Measurements from ENCODE around the gene ATAD2B.
A peak's percentile ranks its signal among the peaks of the same experiment; 100 is the strongest.
"Not testable (repeated sequence)": the region's sequence is repeated elsewhere in the genome, so short reads cannot be mapped to it uniquely, and the experiment has no call there.

Gene ATAD2B

DNA sequence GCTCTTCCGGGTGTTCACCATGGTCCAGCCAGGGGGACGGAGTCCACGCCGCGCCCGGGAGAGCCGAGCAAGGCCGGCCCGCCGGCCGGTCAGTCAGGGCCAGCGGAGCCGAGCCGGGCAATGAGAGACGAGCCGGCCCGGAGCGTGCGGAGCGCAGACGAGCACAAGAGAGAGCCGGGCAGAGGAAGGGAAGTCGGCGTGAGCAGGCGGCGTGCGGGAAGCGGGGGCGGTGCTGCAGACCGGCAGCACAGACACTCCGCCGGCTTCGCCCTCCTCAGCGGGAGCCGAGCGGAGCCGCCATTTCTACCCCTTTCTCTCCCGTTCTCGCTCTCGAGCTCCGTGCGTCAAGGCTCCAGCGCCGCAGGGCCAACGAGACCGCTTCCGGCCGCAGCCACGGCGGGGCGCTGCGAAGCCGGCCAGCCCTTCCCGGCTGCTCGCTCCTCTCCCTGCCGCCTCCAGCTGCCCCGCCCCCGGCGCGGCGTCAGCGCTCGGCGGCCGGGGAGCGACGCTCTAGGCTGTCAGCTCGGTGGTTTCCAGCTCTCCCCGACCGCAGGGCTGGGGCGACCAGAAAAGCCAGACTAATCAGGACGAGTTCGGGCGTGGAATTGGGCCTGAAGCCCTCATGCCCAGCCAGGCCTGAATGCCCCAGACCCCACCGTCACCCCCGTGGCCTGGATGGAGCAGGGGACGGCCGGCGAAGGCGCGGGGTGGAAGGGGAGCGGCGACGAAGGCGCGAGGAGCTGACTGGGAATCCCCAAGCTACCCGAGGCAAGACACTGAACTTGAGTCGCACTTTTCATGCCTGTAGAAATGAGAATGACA lies at the start of gene ATAD2B:
Gene ATAD2B, minus strand, starts transcription at position 374 of the 822 bp plus-strand sequence. Its CDS starts 353 bp downstream, at position 21.
- peak; percentile 99 for DNase-seq (ENCODE audit: low spot score)
- FAIRE-seq, result peak; percentile 87

DNA sequence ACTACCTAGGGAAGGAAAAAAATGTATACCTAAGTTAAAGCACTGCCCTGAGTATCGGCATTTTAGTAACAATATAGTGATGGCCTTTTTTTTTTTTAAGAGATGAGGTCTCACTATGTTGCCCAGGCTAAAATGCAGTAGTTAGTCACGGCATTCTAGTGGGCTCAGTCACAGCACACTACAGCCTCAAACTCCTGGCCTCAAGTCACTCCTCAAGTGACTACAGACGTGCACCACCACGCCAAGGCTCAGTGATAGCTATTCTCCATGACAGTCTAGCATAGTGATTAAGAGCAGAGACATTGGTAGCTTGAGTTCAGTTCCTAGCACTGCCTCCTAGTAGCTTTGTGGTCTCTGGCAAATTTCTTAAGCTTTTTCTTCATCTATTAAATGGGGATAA lies 40.9 kb upstream of the ATAD2B start:
- no peak for DNase-seq (ENCODE audit: low spot score)
- no peak for FAIRE-seq

DNA sequence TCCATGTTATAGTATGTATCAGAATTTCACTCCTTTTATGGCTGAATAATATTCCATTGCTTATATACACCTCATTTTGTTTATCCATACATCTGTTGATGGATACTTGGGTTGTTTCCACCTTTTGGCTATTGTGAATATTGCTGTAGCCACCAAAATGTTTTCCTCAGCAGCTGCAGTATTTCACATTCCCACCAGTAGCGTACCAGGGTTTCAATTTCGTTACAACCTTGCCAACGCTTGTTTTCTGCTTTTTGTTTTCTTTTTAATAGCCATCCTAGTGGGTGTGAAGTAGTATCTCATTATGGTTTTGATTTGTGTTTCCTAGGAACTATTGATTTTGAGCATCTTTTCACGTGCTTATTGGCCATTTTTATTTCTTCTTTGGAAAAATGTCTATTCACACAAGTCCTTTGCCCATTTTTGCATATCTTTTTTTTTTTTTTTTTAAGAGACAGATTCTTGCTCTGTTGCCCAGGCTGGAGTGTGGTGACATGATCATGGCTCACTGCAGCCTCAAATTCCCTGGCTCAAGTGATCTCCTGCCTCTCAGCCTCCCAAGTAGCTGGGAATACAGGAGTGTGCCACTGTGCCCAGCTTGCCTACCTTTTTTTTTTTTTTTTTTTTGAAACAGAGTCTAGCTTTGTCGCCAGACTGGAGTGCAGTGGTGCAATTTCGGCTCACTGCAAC lies 27.5 kb upstream of the ATAD2B start:
- no peak for FAIRE-seq
- DNase-seq (ENCODE audit: low spot score), result no peak

DNA sequence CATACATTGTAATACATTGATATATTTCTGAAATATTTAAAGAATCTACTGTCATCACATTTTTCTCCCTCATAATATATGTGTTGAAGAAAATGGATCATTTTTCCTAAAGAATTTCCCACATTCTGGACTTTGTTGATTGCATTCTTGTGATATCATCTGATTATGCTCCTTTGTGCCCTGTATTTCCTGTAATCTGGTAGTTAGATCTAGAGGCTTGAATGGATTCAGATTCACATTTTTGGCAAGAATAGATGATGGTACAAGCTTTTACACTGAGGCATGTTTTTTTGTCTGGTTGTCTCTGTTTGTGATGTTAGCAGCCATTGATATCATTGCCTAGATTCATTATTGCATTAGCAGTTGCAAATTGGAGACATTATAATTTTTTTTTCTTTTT lies 26.7 kb upstream of the ATAD2B start:
- DNase-seq (ENCODE audit: low spot score) (no peak), FAIRE-seq (no peak)

DNA sequence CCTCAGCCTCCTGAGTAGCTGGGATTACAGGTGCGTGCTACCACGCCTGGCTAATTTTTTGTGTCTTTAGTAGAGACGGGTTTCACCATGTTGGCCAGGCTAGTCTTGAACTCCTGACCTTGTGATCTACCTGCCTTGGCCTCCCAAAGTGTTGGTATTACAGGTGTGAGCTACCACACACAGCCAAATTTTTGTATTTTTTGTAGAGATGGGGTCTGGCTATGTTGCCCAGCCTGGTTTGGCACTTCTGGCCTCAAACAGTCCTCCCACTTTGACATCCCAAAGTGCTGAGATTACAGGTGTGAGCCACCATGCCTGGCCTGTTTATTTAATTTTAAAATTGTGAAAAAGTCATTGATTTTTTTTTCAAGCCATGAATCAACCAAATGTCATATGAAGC lies 25.6 kb upstream of the ATAD2B start:
- not testable (repeated sequence) for FAIRE-seq; DNase-seq (ENCODE audit: low spot score)

DNA sequence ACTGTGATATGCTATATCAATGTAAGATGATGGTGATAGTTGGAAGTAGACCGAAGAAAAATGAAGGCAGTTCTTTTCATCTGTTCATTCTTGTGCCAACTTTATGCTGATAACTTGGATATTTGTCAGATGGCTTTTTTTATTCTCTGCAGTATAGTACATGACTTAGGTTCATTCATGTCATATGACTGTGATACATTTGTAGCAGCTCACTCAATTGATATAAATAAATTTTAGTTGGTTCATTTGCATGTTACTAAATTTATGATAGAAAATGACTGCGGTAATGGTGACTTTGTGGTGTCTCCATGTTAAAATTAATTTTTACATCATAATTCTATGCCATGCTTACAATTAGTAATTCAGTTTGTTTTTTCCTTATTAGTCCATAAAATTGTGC lies 20.4 kb upstream of the ATAD2B start:
- DNase-seq (ENCODE audit: low spot score), result no peak
- FAIRE-seq, result no peak

DNA sequence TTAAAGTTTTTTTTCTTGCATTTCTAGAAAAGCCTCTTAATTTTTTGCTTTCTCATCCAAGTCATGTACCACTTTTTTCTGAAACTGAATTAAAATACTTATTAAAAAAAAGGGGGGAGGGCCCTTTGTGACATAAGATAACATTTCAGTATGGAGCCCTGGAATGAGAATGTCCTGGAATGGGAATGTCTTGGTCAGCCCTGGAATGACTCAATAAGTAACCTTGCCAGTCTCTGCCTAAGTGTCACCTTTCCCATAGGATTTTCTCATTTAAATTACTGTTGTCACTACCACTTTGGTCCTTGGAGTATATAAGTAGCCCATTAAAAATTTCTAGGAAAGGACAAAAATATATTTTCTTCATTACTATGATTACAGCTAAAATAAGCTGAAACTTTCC lies 18.1 kb upstream of the ATAD2B start:
- no peak for FAIRE-seq
- no peak for DNase-seq (ENCODE audit: low spot score)

DNA sequence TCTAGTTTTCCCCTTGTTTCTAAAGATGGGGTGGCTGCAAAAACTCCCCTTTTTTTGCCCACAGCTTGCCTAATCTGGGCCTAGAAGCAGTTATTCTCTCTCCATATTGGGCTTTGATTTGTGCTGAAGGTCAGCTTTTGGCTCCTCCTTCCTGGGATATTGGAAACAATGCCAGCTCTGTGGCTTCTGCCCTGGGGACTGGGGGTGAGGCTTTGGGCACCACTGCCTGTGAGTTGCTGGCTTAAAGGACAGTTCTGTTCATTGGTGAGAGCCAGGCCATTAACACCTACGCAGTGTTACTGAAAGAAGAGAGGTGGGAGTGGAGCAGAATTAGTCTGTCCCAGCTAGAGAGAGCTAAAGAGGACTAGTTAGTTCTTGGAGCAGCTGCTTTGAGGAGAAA lies 17.6 kb upstream of the ATAD2B start:
- FAIRE-seq (no peak), DNase-seq (ENCODE audit: low spot score) (no peak)

DNA sequence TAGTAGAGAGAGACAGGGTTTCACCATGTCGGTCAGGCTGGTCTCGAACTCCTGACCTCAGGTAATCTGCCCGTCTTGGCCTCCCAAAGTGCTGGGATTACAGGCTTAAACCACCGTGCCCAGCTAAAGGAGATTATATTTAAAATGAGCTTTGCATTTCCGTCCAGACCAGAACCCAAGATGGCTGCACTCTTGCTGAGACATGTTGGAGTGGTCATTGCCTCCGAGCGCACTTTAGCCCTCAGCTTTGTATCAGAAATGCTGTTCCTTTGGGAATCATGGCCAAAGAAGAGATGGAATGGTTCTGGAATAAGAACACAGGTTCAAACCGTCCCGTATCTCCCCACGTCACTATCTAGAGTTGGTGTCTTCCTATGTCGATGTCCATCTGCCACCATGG lies 16.7 kb upstream of the ATAD2B start:
- DNase-seq (ENCODE audit: low spot score), result no peak
- no peak for FAIRE-seq

DNA sequence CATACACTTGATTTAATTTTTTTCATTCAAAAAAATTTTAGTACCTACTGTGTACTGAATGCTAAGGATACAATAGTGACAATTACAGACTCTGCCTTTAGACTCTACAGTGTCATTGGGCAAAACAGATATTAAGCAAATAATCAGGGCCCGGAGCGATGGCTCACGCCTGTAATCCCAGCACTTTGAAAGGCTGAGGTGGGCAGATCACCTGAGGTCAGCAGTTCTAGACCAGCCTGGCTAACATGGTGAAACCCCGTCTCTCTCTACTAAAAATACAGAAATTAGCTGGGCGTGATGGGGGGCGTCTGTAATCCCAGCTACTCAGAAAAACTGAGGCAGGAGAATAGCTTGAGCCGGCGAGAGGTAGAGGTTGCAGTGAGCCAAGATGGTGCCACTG lies 14.7 kb upstream of the ATAD2B start:
- no peak for DNase-seq (ENCODE audit: low spot score)

DNA sequence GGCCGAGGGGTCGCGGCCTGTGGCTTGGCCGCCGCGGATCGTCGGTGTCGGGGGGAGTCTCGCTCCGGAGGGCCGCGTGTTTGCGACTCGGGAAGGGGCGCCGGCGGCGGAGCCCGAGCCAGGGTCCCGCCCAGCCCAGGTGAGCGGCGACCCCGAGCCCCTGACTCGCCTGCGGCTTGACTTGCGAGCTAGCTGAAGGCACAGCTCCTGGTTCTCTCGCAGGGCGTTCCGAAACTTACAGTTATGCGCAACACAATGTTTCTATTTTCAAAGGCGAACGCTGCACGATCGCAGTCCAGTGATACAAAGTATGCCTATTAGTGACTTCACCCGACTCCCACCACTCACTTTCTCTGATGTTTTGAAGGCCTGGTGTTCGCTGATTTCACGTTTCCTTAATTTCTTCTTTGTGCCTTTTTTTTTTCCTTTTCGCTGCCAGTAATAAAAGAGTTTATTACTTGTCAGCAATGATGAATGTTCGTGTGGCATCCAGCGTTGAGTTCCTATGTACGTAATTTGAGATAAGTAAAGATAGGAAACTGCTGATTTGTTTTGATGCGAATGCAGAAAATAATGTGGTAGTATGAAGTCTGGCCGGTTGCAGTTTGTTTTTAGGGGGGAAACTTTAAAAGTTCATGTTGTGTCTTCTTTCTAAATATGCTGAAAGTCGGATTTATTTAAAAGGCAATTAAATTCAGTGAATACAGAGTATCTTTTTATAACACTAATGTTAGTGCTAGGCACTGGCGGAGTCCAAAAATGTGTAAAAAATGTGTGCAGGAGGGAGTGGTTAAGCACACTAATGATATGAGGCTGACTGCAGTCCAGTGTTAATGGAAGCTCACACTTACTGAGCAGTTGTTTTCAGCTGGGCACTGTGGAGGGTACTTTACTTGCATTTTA lies 14.0 kb upstream of the ATAD2B start:
- peak; percentile 57 for DNase-seq (ENCODE audit: low spot score)
- no peak for FAIRE-seq

More for the DNA sequence above, 14.7 kb upstream of the ATAD2B start:
- FAIRE-seq, result no peak

DNA sequence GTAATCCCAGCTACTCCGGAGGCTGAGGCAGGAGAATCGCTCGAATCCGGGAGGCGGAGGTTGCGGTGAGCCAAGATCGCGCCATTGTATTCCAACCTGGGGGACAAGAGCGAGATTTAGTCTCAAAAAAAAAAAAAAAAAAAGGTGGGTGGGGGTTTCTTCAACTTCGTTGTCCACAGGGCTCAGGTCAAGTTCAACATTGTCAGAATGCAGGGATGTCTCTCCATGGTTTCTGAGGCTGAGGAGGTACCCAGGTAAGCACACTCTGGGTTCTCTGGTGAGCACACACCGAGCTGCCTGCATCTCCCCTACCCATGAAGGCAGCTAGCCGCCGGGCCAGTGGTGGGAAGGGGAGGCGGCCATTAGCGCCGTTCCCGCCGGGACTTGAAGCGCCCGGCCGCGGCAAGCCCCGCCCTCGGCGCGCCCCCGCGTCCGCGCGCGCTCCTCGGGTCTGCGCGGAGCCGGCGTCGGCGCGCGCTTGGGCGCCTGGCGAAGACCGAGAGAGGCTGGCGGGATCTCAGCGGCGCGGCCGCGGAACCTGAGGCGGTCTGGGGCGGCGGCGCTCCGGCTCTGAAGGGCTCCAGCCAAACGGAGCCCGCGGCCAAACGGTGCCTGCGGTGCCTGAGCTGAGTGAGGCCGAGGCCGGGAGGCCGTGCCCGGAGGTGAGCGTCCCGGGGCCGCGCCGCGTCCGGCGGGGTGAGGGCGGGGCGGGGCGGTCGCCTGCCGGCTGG lies 13.2 kb upstream of the ATAD2B start, which contains the start of gene UBXN2A:
Gene UBXN2A, plus strand, starts transcription at position 477 of the 731 bp plus-strand sequence. CDS start 17,852 bp downstream, outside the sequence.
- DNase-seq (ENCODE audit: low spot score) (peak; percentile 96), FAIRE-seq (no peak)

DNA sequence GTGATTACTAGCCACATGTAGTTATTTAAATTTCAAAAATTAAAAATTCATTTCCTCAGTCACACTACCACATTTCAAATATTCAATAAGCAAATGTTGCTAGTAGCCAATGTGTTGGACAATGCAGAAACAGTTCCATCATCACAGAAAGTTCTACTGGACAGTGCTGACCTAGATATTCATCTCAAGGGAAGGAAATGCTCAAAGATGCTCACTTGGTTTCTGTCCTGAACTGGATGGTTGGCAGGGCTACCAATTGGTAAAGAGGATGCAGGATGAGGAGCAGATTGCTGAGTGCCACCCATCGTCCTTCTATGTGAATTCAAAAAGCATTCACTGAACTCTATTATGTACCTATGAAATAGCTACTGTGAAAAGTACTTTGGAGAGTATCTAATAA lies 7.3 kb upstream of the ATAD2B start:
- DNase-seq (ENCODE audit: low spot score) (no peak), FAIRE-seq (peak; percentile 70)

DNA sequence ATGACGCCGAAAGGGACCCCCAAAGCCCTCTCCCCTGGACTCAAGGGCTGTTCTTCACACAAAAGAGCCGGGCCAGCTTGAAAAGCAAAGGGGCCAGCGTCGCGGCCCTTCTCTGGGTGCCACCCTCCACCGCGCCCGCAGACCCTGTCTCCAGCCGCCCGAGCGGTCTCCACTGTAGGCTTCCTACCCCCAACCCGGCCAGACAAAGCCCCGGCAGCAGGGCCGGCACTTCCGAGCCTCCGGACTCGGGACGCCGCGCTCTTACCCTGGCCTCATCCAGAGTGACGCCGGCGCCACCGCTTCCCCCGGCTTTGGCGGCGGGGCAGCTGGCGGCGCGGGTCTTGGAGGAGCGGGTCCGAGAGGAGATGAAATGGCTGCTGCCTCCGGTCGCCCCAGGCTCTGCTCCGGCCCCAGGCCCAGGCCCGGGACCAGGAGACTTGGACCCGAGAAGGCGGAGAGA lies 603 bp downstream of the ATAD2B start:
- DNase-seq (ENCODE audit: low spot score) (peak; percentile 49), FAIRE-seq (no peak)

DNA sequence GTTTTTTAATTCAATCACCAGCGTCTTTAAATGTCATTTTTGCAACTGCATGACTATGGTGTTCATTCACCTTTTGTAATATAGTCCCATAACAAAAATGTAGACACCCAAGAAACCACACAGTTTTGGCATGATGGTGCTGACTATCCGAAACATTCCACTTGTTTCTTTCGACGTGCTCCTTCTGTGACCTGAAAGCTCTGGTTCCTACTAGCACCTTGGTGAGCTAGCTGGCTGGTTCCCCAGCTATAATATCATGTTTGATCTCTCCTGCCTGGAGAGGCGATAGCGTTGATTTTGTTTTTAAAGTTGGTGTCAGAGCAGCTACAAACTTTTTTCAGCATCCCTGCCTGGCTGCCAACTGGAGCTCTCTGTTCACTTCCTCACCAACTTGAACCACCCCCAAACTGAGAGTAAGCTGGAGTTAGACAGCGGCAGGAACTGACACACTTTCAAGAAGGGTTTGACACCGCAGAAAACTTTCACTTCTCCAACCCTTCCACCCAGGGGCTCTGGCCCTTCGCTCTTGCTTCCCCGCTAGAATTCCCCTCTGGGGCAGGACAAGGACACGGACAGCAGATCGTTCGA lies 1.1 kb downstream of the ATAD2B start:
- FAIRE-seq (no peak), DNase-seq (ENCODE audit: low spot score) (peak; percentile 46)

DNA sequence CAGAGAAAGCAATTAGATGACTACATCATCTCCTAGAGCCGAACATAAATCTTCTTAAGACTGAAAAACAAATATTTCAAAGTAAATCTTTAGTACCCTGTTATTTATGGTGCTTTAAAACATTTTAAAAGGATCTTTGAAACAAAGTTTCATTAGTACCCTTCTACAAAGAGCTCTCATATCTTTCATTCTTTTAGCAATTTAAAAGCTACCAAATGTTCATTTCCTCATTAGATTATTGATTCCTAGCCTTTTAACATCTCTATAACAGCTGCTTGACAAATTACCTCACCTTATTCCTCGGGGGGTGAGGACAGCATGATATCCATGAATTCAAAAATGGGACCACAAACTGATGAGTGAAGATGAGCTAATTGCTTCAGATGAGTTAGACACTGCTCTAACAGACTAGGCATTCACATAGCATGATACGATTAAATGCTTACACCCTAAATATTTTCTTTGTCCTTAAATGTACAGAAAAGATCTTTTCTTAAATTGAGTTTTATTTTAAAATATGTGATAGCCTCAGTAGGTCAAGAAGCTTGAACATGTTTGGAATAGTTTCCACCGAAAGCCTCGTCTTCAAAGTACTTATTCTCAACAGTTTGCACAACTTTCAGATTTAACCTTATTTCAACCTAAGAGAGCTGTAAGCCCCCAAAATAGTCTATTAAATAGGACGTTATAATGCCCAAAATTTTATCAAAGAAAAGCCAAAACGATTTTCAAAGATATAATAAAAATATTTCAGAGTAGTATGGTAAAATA lies 2.1 kb downstream of the ATAD2B start:
- DNase-seq (ENCODE audit: low spot score) (no peak), FAIRE-seq (no peak)

DNA sequence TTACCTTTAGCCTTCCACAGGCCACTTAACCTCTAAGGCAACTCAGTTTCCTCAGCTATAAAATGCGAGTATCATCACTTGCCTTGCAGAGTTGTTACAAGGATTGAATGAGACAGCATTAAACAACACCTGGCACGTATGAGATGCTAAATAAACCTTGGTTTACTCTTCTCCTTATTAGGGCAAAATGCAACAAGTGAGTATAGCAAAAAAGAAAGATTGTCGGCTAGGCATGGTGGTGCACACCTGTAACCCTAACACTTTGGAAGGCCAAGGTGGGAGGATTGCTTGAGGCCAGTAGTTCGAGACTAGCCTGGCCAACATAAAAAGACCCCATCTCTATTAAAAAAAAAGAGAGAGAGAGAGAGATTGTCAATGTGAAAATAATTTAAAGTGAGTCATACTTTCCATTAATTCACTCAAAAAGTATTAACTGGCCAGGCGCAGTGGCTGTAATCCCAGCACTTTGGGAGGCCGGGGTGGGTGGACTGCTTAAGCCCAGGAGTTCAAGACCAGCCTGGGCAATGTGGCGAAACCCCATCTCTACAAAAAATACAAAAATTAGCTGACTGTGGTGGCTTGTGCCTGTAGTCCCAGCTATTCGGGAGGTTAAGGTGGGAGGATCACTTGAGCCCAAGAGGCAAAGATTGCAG lies 8.0 kb downstream of the ATAD2B start:
- FAIRE-seq, result no peak
- DNase-seq (ENCODE audit: low spot score), result no peak

DNA sequence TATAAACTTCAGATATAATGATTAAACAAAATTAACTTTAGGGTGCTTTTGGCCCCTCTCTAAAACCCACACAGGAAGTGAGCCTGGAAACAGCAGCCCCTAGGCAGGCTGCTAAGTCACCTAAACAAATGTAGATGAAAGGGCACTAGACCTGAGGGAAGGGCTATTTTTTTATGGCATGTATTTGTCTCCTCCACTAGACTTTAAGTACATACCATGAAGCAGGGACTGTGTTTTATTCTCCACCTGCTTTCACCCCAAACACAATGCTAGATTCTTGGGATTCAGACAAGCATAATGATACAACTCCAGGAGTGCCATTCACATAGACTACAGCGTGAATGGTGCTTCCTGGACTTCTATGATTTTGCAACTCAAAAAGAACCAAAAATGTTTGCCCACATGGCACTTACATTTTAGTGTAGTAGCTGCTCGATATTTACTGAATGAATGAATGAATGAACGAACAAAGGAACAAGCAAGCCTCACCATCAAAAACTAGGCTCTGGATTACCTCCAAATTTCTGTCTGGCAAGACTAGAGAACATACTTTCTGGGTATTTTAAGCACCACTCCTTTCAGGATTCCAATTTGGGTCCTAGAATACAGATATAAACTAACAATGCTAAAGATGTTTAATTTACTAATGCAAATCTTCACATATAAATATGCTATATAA lies 10.1 kb downstream of the ATAD2B start:
- FAIRE-seq (no peak), DNase-seq (ENCODE audit: low spot score) (no peak)

DNA sequence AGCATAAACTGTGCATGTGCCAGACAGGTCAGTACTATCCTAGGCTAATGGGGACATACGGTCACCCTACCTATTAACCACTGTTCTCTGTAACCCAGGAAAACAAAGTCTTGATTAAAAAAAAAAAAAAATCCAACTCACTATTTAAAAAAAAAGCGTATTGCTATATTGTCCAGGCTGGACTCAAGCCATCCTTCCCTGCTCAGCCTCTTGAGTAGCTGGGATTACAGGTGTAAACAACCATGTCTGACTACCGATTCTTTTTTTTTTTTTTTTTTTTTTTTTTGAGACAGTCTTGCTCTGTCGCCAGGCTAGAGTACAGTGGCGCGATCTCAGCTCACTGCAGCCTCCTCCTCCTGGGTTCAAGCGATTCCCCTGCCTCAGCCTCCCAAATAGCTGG lies 11.6 kb downstream of the ATAD2B start:
- FAIRE-seq, result no peak
- no peak for DNase-seq (ENCODE audit: low spot score)
